HG02970 (cell line): Measurements from ENCODE around the gene APCDD1L.

ENCODE experiments used
- ATAC-seq: cut with Tn5 transposase; IDR thresholded peaks from one replicate; pipeline ENCODE4 v1.9.1; 2021; ENCODE audit warnings: mild to moderate bottlenecking, moderate library complexity, moderate number of reproducible peaks; ENCODE audit not compliant: unreplicated experiment, low FRiP score

Gene APCDD1L

DNA sequence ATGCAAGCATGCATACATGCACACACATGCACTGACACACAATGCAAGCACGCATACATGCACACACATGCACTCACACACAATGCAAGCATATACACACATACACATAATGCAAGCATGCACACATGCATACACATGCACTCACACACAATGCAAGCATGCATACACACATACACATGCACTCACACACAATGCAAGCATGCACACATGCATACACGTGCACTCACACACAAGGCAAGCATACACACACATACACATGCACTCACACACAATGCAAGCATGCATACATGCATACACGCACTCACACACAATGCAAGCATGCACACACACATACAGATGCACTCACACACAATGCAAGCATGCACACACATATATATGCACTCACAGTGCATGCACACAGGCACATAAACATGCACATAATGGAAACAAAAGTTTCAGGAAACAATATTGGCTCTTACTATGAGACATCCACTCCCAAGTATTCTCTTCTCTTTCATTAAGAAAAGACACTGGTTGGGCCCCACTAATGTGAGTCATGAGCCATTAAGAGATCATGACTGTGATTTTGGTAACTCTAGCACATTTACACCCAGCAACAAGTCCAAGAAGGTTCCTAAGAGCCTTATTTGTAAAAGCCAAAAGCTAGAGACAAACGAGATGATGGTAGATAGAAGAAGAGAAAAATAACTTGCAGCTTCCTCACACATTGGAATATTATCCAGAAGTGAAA, 22.2 kb downstream of the APCDD1L start:
- no peak for ATAC-seq

GRCh38 chr20:58492074-58492718, 23.0 kb downstream of the APCDD1L start:
- ATAC-seq, result no peak

- ATAC-seq, result no peak
Measured at GRCh38 chr20:58486207-58486606, 29.0 kb downstream of the APCDD1L start.

DNA sequence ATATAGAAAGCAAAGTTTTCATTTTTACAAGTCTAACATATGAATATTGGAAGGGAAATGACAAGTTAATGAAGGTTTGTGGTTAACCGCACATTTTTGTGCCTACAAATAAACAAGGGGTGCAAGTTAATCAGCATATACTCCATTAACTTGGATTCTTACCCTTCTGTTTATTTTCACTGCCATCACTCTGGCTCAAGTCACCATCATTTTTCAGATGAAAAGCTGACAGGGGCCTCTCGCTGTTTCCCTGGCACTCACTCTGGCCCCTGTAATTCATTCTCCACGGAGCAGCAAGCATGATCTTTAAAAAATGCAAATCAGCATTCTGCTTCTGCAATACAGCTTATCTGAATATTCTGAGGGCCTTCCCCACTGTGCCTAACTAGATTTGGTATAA, 29.8 kb downstream of the APCDD1L start:
- no peak for ATAC-seq

- ATAC-seq, result no peak
Measured at GRCh38 chr20:58483470-58483869, 31.7 kb downstream of the APCDD1L start.

DNA sequence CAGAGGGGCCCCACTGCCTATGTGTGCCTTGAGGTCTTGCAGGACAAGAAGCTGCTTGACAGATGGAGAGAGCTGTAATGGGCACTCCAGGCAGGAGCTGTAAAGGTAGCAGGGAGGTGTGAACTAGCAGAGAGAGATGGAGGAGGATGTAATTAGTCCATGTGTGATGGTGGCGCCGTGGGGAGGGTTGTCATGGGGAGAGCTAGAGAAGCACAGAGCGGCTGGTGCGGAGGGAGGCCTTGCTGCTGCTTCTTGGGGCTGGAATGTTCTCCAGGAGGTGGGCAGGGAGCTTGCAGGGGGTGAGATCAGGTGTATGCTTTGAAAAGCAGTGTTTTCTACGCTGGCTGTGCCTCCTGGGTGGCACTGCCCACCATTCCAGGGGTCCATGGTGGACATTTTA, 32.1 kb downstream of the APCDD1L start:
- ATAC-seq, result no peak

DNA sequence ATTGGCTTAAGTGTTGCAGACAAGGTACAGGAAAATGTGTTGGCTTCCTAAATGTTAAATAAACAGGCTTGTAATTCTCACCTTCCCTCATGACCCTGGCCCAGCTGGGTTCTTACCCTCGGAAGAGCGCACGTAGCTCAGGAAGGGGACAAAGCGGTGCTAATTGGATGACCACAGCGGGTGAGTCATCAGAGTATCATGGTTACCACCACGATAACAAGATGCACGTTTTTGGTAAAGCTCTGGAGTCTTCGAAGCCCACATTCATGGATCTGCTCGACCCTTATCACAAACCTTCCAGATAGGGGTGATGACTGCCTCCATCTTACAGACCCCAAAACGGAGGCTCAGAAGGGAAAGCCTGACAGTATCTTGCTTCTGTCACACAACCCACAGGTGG, 32.8 kb downstream of the APCDD1L start:
- no peak for ATAC-seq

DNA sequence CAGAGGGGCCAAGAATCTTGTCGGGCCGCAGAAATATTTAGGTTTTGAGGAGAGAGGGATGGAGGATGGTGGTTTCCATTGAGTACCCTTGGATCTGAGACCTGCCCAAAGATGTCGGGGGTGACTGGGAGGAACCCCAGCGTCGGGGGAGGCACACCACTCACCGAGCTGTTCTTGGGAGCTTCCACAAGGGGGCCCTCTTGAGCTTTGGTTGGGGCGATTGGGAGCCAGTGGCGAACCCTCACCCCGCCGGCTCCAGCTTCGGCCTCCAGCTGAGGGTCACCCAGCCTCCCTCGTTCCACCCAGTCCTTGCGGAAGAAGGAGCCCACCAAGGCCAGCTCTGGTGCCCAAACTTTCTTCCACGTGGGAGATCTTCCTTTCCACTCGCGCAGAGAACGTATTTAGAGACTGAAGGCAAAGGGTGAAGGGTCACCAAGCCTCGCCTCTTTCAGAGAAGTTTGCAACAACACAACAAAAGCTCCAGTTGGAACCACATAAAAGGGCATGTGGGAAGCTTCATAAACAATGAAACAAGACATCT, 33.6 kb downstream of the APCDD1L start:
- no peak for ATAC-seq

GRCh38 chr20:58480551-58481336, 34.5 kb downstream of the APCDD1L start:
- ATAC-seq, result no peak

- no peak for ATAC-seq
Measured at GRCh38 chr20:58479726-58480440, 35.3 kb downstream of the APCDD1L start.

GRCh38 chr20:58478141-58478805, 36.9 kb downstream of the APCDD1L start:
- ATAC-seq, result no peak

GRCh38 chr20:58475466-58475865, 39.7 kb downstream of the APCDD1L start:
- ATAC-seq, result no peak

- no peak for ATAC-seq
Measured at GRCh38 chr20:58473453-58474425, 41.5 kb downstream of the APCDD1L start.

GRCh38 chr20:58472273-58473018, 42.8 kb downstream of the APCDD1L start:
- no peak for ATAC-seq

GRCh38 chr20:58471193-58472164, 43.7 kb downstream of the APCDD1L start:
- no peak for ATAC-seq

DNA sequence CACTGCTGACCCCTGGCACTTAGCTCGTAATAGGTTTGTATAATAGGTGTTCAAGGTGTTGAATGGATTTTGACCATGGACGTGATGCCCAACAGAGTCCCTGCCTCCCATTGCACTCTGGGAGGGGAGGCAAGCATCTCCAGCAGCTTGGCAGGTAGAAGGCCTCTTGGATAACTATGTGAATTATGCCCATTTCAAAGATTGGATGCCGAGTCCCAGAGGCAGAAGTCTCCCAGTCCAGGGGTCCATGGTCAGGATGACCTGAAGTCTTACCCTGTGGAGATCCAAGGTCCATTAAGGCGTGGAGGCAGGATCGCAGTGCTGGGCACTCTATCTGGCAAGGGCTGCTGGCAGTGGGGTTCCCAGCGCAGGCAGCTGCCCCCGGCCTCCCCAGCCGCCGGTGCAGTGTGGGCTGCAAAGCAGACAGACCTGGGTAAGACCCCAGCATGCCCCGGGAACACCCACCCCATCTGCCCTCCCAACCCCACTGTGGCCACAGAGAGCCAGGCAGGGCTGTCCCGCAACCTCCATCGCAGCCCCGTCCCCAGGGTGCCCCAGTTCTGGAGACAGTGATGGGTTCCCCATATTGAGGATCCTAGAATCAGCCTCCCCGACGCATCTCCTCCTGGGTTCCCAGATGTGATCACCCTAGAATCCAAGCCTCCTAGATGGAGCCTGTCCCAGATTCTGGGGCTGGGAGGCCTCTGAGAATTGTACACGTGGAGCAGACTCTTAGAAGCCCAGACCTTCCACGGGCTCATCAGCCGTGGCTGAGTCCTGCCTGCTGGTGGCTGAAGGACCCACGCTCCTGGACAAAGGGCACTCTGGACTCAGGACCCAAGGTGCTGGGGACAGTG, 44.6 kb downstream of the APCDD1L start:
- no peak for ATAC-seq
